Stimulated activated CD8-positive, alpha-beta memory T cell treated with anti-CD3 and anti-CD28 coated beads, Interleukin-2, amount 100 ng/mL, for 1 hour (primary cell): ENCODE data around the gene CTSO.
"Not testable (repeated sequence)": the region's sequence is repeated elsewhere in the genome, so short reads cannot be mapped to it uniquely, and the experiment has no call there.

ENCODE experiments used
- DNase-seq, 2 donors: peaks; one replicate each; pipeline ENCODE4 v3.0.0-alpha.2; 2020; ENCODE audit warnings: low read depth in 2 of 2

The CTSO gene

DNA sequence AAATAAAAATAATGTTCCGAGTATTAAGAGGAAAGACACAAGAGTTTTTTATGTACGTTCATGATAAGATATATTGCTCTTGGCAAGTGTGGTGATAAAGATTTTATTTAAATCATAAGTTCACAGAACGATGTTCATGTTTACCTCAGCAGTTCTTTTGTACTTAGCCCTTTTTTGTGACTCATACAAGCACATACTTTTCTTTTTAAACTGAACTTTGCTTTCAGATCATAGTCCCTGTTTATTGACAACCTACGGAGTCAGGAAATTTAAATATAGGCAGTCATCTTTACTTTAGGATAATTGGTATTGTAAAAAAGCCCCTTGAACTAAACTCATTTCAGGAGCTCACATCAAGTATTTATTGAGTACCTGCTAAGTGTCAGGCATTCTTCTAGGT, 1.3 kb upstream of the CTSO start:
- DNase-seq = no peak

DNA sequence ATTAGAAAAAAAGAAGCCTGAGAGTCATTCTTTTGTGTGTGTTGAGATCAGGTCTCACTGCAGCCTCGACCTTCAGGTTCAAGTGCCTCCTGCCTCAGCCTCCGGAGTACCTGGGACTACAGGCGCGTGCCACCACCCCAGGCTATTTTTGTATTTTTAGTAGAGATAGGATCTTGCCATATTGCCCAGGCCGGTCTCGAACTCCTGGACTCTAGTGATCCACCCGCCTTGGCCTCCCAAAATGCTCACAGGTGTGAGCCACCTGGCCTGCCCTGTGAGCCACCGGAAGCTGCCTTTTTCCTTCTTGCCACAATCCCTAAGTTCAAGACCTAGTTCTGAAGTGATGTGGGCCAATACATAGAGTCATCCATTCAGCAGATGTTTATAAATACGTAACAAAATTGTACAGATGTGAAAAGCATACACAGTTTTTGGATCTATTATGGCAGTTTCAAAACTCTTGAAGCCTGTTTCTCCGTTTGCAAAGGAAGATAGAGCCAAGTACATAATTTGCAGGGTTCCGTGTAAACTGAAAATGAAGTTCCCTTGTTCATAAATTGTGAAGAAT, 536 bp upstream of the CTSO start:
- no peak for DNase-seq

DNA sequence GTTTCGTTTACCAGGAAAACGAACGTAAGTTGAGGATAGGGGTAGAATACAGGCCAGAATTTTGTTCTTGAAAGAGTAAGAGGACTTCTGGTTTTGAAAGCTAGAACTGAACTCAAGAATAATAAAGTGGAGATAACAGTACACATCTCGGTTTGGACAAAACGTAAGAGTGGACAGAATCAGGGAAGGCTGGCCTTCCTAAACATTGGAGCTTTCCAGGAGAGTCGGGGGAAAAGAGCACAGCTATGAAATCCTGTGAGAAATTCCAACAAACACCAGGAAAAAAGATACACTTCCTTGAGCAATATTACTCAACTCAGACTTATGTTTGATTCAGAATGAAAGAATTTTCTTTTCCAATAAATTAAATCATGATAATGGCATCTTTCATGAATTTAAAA, 1.2 kb downstream of the CTSO start:
- no peak for DNase-seq

DNA sequence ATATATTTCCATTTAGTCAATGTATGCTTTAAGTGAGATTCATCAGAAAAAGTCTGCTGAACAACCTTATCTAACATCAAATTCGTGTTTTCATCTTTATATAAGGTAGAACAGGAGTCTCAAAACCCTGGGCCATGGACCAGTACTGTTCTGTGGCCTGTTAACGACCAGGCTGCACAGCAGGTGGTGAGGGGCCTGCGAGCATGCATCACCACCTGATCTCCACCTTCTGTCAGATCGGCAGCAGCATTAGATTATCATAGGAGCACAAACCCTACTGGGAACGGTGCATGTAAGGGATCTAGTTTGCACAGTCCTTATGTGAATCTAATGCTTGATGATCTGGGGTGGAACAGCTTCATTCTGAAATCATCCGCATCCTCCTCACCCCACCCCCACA, 3.2 kb downstream of the CTSO start:
- DNase-seq = no peak

DNA sequence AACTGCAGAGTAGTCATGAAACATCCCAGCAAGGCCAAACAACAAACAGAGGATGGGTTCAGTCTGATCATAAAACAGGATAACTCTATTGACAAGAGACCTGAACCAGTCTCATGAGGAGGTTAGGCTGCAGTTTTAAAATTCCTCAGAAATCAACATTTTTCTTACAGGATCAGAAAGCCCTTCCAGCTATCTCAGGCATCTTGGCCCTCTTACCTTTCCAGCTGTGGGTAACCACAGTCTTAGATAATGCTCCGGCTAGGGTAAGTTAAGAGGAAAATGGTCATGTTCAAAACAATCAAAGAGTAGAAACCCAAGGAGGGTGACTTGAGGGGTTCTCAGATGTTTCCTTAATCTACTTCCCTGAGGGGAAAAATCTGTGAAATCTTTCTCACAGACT, 5.1 kb downstream of the CTSO start:
- DNase-seq = no peak

DNA sequence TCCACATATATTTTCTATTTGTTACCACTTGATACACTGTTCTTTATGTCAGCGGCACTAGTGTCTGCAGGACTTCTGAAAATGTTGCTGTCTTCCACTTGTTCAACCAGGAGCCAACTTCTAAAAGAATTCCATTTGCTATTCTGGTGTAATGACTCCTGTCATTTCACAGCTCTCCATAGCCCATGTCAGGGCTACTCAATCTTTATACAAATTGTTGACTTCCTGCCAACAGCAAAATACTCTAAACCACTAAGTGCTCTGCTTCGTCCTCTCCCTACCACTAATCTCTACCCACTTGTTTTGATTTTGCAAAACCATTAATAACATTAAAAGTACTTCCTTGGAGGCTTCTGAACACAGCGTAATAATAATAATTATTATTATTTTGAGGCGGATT, 7.2 kb downstream of the CTSO start:
- DNase-seq = no peak

DNA sequence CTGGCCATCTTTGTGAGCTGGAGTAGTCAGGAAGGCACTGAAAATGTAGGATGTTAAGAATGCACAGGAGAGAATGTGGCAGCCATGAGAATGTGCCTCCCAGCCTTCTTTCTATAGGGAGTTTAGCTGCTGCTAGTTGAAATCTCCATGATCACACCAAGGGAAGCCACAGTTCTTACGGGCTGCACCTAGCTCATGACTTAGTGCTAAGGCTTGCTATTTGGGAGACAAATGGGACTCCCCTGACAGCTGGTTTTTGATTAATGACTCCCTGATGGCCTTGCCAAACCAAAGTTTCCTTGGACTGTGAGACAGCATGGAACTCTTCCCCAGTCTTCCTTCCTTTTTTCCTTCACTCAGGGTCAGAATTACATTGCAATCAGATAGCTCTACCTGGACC, 9.2 kb downstream of the CTSO start:
- DNase-seq = no peak

DNA sequence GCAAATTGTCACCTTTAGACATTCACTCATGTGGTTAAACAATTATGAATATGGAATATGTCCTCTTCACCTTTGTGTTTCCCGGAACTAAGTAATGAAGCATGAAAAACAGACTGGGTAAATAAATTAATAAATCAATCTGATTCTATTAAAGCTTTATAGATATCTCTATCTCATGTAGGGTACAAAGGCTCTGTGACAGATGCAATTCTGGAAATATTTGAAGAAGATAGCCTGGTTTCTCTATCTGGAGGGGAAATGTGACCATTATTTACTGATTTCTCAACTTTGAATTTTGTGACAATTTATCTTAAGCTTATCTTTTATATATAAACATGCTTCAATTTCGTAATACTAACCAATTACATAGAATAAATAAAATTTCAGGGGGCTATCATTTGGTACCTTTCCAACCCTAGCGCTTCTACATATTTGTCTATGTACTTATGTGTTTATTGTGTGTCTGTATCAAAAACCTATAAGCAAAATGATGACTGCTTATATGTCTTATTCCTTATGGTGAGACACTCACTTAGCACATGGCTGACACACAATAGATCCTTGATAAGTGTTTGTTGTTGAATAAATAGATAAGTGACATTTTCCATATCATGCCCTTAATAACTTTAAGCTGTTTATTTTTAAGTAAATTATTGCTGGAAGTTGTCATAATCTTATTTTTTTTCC, 9.9 kb downstream of the CTSO start:
- DNase-seq = no peak

DNA sequence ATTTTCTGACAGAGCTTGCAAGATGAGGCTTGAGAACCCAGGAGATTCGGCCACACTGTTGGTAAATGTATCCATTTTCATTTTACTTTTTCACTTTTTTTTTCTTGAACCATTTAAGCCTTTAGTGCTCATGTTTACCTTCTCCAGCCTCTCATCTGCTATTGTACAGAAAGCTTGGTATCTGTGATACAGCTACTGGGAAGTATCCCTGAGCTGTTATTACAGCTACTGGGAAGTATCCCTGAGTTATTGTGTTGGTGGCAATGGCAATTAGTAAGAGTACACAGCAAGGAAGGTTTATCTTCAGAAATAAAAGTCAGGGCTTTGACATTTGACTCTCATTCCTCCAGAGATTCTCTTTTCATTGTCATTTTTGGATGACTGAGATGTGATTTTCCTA, 11.8 kb downstream of the CTSO start:
- DNase-seq = no peak

DNA sequence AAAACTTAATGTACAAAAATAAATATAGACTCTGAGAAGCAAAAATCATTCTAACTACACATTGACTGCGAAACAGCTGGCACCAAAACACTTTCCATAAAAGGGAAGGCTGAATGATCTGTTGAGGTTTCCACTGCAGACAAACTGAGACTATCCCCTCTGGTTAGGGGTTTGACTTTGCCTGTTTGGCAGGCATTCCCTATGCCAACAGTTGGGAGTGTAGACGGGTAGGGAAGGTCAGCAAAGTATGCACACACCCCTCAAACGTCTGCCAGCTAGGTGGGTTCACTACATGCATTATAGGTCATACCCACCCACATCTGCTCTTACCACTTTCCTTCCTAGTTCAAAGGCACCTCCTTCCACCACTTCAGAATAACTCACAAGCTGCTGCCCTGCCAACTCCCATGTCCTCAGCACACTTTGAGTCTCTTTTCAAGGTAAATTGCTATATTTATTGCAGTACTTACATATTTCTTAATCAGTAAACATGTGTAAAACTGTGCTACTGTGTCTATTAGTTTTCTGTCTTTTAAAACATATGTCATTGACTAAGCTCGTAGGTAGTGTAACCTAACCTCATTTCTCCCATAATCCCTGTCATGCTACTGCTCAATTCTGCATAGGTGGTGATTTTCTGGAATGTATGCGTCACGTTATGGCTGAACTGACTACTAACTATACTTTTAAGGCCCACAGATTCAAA, 12.4 kb downstream of the CTSO start:
- DNase-seq = no peak

DNA sequence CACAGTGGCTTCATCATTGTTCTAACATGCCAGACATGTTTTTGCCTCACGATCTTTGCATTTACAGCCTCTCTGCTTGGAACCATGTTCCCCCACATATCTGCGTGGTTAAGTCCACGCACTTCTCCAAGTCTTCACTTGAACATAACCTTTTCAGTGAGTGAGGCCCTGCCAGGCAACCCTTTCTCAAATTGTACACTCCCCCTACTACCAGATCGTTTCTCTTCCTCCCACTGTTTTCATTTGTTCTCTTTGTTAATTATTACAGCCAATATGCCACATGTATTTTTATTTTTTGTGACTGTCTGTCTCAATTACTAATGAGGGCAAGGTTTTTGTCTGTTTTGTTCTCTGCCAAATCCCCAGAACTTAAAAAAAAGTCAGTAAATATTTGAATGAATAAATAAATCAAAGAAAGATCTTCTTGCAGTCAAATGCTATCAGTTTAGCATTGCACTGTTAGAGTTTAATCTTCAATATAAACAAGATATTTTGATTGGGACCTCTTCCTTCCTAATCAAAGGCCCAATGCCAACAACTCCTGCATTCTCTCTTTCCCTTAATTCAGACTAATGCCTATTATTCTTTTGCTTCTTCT, 18.2 kb downstream of the CTSO start:
- no peak for DNase-seq

DNA sequence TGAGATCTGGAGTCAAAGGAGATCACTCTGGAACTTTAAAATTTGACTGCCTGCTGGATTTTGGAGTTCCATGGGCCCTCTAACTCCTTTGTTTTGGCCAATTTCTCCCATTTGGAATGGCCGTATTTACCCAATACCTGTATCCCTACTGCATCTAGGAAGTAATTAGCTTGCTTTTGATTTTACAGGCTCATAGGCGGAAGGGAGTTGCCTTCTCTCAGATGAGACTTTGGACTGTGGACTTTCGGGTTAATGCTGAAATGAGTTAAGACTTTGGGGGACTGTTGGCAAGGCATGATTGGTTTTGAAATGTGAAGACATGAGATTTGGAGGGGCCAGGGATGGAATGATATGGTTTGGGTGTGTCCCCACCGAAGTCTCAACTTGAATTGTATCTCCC, 19.0 kb downstream of the CTSO start:
- DNase-seq = not testable (repeated sequence)

DNA sequence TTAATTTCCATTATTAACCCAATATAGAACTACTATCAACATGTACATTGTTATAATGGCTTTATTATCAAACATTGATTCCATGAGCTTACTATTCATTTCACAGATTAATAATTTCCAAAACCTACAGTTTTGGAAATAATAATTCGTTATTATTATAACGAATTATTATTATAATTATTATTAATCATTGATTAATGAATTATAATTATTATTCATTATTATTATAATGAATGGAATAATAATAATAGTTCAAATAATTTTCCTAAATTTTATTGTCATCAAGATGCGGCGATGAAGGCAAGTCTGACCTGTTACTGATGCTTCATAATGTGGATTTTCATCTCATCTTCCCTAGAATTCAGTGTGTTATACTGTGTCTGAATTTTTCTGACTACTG, 22.0 kb downstream of the CTSO start:
- no peak for DNase-seq

DNA sequence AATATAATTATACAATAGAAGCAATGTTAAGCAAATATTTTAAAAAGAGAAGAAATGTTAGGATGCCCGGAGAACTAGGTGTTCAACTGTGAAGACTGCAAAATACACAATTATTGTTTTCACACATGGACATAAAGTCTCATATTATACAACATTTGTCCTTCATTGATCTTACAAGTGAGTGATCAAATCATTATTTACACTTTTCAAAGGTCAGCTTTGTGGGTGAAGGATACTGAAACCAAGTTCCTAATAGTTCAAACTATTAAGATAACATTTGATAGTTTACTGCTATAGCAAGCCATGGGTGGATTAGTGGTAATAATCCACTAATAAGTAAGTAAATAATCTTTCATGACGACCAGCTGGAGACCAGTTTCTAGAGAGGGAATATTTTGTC, 23.3 kb downstream of the CTSO start:
- DNase-seq = no peak

DNA sequence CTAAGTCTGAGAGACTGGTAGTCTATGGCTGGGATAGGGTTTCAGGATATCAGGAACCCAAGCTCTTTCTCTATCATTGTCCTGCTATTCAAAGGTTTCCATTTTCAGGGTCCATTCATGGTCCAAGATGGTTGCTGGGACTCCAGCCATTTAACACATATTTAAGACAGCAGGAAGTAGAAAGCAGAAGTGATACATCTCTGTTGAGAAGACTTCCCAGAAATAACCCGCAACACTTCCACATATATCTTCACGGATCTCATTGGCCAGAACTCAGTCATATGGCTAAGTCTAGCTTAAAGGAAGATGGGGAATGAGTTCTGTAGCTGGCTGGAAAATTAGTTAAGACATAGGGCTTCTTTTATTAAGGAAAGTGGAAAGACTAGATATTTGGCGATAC, 23.8 kb downstream of the CTSO start:
- no peak for DNase-seq

DNA sequence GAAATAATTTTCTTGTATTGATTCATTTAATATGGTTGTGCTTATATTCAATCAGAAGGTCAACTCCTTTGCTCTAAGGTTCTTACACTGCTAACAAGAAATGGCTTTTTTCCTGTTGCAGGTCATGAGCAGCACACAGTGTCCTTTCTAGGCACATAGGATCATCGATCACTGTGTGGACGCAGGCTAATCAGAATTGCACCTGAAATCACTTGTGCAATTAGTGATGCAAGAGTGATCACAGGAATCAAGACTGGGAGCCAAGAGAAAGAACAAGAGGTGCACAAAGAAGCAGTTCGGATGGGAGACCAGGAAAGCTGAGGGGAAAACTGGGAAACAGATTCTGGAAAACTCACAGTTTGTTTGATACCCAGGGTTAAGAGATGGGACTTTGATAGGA, 29.0 kb downstream of the CTSO start:
- DNase-seq = no peak

DNA sequence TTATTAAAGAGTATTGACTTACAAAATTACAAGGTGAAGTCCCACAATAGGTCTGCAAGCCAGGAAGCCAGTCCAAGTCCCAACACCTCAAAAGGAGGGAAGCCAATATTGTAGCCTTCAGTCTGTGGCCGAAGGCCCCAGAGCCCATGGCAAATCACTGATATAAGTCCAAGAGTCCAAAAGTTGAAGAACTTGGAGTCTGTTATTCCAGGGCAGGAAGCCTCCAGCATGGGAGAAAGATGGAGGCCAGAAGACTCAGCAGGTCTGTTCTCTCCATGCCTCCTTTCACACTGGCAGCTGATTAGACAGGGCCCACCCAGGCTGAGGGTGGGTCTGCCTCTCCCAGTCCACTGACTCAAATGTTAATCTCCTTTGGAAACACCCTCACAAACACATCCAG, 32.1 kb downstream of the CTSO start:
- no peak for DNase-seq

DNA sequence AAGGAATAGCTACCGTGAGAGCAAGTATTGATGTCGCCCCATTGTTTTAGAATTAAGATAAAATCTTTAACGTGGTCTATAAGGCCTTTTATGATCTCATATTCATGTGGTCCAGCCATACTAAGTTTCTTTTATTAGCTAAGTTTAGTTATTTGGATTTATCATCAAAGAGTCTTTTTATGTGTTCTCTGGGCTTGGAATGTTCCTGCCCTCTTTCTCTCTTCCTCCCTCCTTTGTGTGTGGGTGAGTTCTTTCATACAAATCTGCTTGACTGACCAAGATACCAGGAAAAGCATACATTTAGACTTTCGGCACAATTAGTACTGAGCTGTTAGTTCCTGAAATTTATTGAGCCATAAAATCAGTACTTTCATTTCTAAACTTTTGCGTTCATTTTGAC, 38.9 kb downstream of the CTSO start:
- DNase-seq = no peak

DNA sequence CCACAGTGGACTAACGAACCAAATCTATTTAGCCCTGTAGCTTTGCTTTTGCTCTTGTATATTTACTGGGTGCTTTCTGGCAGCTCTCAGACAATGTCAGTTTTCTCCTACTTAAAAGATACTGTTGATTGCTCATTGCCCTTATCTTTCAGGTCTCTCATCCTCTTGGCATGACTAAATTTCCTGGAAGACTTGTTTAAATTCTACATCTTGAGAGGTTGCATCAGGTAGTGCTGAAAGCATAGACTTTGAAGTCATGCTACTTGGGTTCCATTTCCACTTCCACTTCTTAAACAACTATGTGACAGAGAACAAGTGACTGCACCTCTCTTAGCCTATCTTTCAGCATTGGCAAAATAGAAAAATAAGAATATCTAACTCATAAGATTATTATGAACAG, 41.8 kb downstream of the CTSO start:
- DNase-seq = no peak

DNA sequence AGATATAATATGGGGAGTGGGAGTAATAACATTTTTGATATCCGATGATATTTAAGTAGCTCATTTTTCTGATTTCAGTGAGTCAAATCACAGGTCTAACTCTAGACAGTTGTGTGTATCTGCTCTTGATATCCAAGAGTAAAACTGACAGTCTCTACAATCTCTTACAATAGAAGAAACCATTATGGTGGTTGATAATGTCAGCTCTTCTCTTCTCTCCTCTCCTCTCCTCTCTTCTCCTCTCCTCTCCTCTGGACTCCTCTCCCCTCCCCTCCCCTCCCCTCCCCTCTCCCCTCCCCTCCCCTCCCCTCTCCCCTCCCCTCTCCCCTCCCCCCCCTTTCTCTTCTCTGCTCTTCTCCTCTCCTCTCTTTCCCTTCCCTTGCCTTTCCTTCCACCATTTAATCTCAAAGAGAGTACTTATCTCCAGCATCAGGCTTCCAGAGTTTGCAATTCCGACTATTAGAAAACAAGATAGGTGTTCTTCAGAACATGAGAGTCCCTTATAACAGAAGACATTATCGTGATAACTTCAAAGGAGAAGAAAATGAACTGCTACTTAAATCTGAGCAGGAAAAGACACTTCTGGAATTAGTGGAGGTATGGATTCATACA, 43.9 kb downstream of the CTSO start:
- DNase-seq = no peak

DNA sequence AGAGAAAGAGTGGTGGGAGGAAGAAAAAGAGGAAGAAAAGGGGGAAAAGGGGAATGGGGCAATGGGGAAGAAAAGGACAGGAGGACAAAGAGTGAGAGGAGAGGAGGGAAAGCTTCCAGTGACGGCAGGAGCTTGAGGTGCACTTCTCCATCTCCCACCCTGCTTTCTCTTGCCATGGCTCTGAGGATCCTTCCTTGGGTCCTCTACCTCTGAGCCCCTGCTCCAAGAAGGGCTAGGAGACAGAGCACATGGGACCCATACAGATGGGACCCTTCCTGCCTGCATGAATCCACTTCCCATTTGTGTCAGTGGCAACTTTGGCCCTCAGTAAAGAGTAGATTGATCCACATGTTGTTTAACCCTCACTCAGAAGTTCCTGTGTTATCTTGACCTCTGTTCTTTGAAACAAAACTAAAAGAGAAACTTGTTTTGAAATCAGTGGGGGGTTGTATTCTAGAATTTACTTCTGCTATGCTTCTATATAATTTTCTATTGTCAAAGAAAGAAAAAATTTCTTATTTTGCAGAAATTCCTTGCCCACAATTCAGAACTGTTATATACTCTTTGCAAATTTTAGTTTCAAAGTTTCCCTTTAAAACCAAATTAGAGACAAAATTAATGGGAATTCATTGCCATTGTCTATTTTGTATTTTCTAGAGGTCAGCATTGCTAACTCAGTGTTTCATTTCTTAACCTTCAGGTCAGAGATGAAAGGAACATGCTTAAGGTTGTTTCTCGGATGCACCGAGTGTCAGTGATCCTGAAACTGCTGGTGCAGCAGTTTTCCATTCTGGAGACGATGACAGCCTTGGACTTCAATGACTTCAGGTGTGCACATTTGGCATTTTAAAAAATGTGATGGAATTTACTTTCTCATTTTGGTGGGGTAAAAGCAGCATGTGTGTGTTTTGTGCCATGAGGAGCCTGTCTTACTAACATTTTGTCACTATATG, 45.2 kb downstream of the CTSO start:
- no peak for DNase-seq

DNA sequence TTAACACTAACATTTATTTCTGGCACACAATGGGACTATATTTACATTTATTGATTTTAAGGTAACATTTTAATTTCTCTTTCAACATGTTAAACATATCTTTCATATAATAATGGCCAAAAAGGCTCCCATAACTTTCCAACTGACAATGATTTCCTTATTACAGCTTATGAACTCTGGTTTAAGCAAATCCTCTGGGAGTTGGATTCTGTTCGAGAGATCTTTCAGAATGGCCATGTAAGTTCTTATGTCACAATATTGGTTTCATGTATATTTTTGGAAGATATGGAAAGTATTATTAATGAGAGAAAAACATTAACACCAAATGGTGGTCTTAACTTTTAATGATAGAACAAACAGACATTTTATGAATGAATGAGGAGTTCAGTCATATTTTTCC, 46.1 kb downstream of the CTSO start:
- no peak for DNase-seq
